ENCODE results near the gene GATA2. TPM values are rescaled to one million over a fixed set of nuclear protein-coding genes. Genes with fewer than 3 reads are reported as not detected.

The GATA2 gene
- total RNA-seq, 2 experiments from 2014 or later = 0.16 to 0.17 TPM

DNA sequence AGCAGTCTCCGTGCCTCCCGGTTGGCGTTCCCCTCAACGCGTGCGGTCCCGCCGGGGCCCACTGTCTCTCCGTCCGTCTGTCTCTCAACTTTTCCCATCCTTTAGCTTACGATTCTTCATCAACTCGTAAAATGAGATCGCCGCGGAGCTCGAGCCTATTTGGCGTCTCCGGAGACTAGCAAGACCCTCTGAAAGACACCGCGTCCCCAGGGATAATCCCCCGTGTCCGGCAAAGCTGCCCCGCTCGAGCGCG lies 3.4 kb downstream of the GATA2 start:
- H3K4me3 Mint-ChIP-seq = peak overlapping the region; percentile 80
- peaks cover 77% of the 10 kb centered on the region for H3K27me3 Mint-ChIP-seq
- TF ChIP-seq, protein P1, sequence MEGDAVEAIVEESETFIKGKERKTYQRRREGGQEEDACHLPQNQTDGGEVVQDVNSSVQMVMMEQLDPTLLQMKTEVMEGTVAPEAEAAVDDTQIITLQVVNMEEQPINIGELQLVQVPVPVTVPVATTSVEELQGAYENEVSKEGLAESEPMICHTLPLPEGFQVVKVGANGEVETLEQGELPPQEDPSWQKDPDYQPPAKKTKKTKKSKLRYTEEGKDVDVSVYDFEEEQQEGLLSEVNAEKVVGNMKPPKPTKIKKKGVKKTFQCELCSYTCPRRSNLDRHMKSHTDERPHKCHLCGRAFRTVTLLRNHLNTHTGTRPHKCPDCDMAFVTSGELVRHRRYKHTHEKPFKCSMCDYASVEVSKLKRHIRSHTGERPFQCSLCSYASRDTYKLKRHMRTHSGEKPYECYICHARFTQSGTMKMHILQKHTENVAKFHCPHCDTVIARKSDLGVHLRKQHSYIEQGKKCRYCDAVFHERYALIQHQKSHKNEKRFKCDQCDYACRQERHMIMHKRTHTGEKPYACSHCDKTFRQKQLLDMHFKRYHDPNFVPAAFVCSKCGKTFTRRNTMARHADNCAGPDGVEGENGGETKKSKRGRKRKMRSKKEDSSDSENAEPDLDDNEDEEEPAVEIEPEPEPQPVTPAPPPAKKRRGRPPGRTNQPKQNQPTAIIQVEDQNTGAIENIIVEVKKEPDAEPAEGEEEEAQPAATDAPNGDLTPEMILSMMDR (IDR thresholded peaks at IDR 0.05) = no peak
- Histone ChIP-seq H3K27ac (ENCODE audit: low read depth in 1 of 2, low read length in 2 of 2) (no peak overlapping the region), H3K4me1 (ENCODE audit: insufficient read depth, low read length) (peaks cover 72% of the 10 kb centered on the region), H3K9me3 (ENCODE audit: control insufficient read depth in 1 of 2, insufficient read depth in 1 of 2, low read length in 2 of 2) (peaks cover 0 to 46% of the 10 kb centered on the region in 2 experiments), H3K27me3 (ENCODE audit: control insufficient read depth in 1 of 2, insufficient read depth in 2 of 2, low read length in 2 of 2) (peaks cover 84 to 98% of the 10 kb centered on the region in 2 experiments), H3K4me3 (ENCODE audit: low read length) (peak overlapping the region; percentile 40), H3K36me3 (ENCODE audit: insufficient read depth, low read length) (no peaks in the 10 kb centered on the region)
- CTCF ChIA-PET = interaction anchor here (1.3 kb wide), 1 partner anchor 128 kb away, joined by 3 read pairs; no protein-coding TSS in a partner anchor
- no peaks in the 10 kb centered on the region for H3K9me3 Mint-ChIP-seq
- peaks cover 43% of the 10 kb centered on the region for H3K4me1 Mint-ChIP-seq (ENCODE audit: low read depth)
- intact Hi-C loops (cut with DNase I, micrococcal nuclease) = no loop called here
- POLR2A ChIA-PET = no interaction called here
- no peak overlapping the region for H3K27ac Mint-ChIP-seq
- ATAC-seq (ENCODE audit: poor library complexity) = no peak
- H3K36me3 Mint-ChIP-seq (ENCODE audit: low read depth) = no peaks in the 10 kb centered on the region
- peak in 1 of 14 experiments; percentile 32 for DNase-seq

DNA sequence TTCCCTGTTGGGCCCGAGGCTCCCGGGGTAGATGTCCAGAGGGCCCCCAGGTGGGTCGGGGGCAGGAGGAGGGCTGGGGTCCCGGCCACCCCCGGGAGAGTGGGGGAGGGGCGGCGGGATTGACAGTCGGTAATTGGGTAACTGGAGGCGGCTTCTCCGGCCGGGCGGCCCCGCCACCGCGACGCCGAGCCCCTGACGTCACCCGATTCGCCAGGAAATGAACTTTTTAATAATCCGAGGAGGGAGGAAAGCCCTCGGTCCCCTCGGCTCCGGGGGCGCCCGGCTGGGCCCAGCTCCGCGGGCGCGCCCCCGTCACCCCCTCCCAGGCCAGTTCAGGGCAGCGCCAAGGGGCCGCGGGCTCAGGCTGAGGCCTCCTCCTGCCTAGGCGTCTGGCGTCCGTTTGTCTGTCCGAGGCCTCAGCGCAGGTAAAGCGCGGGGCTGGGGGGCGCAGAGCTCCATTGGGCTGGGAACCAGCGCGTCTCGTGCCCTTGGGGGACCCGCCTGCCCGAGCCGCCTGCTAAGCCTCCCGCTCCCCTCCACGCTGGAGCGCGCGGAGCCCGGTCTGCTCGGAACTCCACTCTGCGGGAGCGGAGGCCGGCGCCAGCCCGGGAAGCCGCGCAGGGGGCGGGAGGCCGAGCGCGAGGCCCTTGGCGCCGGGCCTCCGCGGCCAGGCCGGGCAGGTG lies 3.9 kb downstream of the GATA2 start:
- intact Hi-C loops (cut with DNase I, micrococcal nuclease) = no loop called here
- Mint-ChIP-seq H3K27me3 (peaks cover 77% of the 10 kb centered on the region), H3K4me3 (peak overlapping the region; percentile 80), H3K27ac (no peak overlapping the region), H3K36me3 (ENCODE audit: low read depth) (no peaks in the 10 kb centered on the region), H3K9me3 (no peaks in the 10 kb centered on the region), H3K4me1 (ENCODE audit: low read depth) (peaks cover 40% of the 10 kb centered on the region)
- ATAC-seq (ENCODE audit: poor library complexity) (peak; percentile 18), DNase-seq (peak in 4 of 14 experiments; percentile 41 to 63 (median 51))
- peaks cover 82 to 98% of the 10 kb centered on the region in 2 experiments for H3K27me3 ChIP-seq (ENCODE audit: control insufficient read depth in 1 of 2, insufficient read depth in 2 of 2, low read length in 2 of 2)
- no peak overlapping the region for H3K27ac ChIP-seq (ENCODE audit: low read depth in 1 of 2, low read length in 2 of 2)
- TF ChIP-seq, protein P1 (IDR thresholded peaks at IDR 0.05) = no peak
- peaks cover 73% of the 10 kb centered on the region for H3K4me1 ChIP-seq (ENCODE audit: insufficient read depth, low read length)
- H3K4me3 ChIP-seq (ENCODE audit: low read length) = peak overlapping the region; percentile 40
- peaks cover 0 to 46% of the 10 kb centered on the region in 2 experiments for H3K9me3 ChIP-seq (ENCODE audit: control insufficient read depth in 1 of 2, insufficient read depth in 1 of 2, low read length in 2 of 2)
- POLR2A ChIA-PET = no interaction called here
- CTCF ChIA-PET = interaction anchor here (1.0 to 1.3 kb wide), 2 partner anchors 63 to 128 kb away, joined by 3 read pairs; no protein-coding TSS in a partner anchor
- H3K36me3 ChIP-seq (ENCODE audit: insufficient read depth, low read length) = no peaks in the 10 kb centered on the region

DNA sequence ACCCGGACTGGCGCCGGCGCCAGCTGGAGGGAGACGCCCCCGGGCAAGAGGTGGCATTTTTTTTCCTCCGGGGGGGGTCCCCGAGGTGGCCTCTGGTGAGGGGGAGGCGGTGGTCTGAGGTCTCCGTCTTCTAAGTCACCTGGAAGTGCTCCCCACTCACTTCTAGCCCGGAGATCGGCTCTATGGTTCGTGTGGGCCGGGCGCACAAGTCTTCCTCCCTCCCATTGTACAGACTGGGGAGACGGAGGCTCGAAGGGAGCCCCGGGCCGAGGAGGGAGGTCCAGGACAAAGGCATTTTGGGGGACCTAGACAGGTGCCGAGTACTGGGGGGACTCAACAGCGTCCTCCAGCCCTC lies 4.4 kb downstream of the GATA2 start:
- ChIA-PET POLR2A (no interaction called here), CTCF (interaction anchor here (1.0 to 1.3 kb wide), 2 partner anchors 63 to 129 kb away, joined by 3 read pairs; no protein-coding TSS in a partner anchor)
- Mint-ChIP-seq H3K36me3 (ENCODE audit: low read depth) (no peaks in the 10 kb centered on the region), H3K27me3 (peaks cover 77% of the 10 kb centered on the region), H3K27ac (no peak overlapping the region), H3K4me3 (peak overlapping the region; percentile 80), H3K9me3 (no peaks in the 10 kb centered on the region), H3K4me1 (ENCODE audit: low read depth) (peaks cover 43% of the 10 kb centered on the region)
- Histone ChIP-seq H3K4me1 (ENCODE audit: insufficient read depth, low read length) (peaks cover 79% of the 10 kb centered on the region), H3K36me3 (ENCODE audit: insufficient read depth, low read length) (no peaks in the 10 kb centered on the region), H3K27me3 (ENCODE audit: control insufficient read depth in 1 of 2, insufficient read depth in 2 of 2, low read length in 2 of 2) (peaks cover 82 to 98% of the 10 kb centered on the region in 2 experiments), H3K27ac (ENCODE audit: low read depth in 1 of 2, low read length in 2 of 2) (no peak overlapping the region), H3K9me3 (ENCODE audit: control insufficient read depth in 1 of 2, insufficient read depth in 1 of 2, low read length in 2 of 2) (peaks cover 0 to 46% of the 10 kb centered on the region in 2 experiments), H3K4me3 (ENCODE audit: low read length) (peak overlapping the region; percentile 40)
- ATAC-seq (ENCODE audit: poor library complexity) (no peak), DNase-seq (peak in 1 of 14 experiments; percentile 21)
- TF ChIP-seq, protein P1 (IDR thresholded peaks at IDR 0.05) = no peak
- intact Hi-C loops (cut with DNase I, micrococcal nuclease) = no loop called here

Measured in CD4-positive, alpha-beta T cell (primary cell).